NB4 (cell line): Measurements from ENCODE around the gene GPR141.

Source experiments
- DNase-seq: peaks from one replicate; pipeline ENCODE4 v3.0.0; 2010; ENCODE audit warnings: low read depth
- H3K4me3 ChIP-seq: one replicate; pipeline ENCODE4 v1.5.1; 2011; ENCODE audit warnings: mild to moderate bottlenecking, low read depth, low read length, moderate library complexity
- MYC ChIP-seq: IDR thresholded peaks from 2 replicates; pipeline ENCODE4 v1.6.1; 2011; ENCODE audit warnings: low read depth, low read length
- POLR2A ChIP-seq: IDR thresholded peaks from 2 replicates; pipeline ENCODE4 v1.6.1; 2011; ENCODE audit warnings: mild to moderate bottlenecking; ENCODE audit not compliant: insufficient read length; ENCODE audit errors: extremely low read depth
- TF ChIP-seq, protein P1 (sequence below): IDR thresholded peaks from one replicate; pipeline ENCODE4 v1.5.1; 2012; ENCODE audit warnings: low read depth, low read length
- TF ChIP-seq, protein P2 (sequence below): IDR thresholded peaks from 2 replicates; pipeline ENCODE4 v1.6.1; 2011; ENCODE audit warnings: low read depth, low read length

Gene GPR141

DNA sequence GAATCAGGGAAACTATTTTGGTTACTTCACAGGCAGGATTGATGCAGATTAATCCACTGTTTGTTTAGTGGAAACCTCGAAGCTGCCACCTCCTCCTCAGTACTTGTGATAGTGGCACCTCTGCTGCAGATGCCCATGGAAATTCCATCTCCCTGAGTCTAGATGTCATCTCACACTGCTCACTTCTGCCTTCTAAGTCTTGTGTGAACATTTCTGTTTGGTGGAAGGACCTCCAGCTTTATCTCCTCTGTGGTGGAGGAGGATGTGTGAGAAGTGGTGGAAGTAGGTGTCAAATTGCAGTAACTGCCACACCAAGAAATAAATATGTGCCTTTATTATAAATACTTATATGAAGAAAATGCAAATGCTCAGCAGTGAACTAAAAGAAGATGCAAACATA lies 25.8 kb upstream of the GPR141 start:
- no peak overlapping the region for H3K4me3 ChIP-seq
- TF ChIP-seq, protein P1, sequence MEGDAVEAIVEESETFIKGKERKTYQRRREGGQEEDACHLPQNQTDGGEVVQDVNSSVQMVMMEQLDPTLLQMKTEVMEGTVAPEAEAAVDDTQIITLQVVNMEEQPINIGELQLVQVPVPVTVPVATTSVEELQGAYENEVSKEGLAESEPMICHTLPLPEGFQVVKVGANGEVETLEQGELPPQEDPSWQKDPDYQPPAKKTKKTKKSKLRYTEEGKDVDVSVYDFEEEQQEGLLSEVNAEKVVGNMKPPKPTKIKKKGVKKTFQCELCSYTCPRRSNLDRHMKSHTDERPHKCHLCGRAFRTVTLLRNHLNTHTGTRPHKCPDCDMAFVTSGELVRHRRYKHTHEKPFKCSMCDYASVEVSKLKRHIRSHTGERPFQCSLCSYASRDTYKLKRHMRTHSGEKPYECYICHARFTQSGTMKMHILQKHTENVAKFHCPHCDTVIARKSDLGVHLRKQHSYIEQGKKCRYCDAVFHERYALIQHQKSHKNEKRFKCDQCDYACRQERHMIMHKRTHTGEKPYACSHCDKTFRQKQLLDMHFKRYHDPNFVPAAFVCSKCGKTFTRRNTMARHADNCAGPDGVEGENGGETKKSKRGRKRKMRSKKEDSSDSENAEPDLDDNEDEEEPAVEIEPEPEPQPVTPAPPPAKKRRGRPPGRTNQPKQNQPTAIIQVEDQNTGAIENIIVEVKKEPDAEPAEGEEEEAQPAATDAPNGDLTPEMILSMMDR, result no peak
- no peak for TF ChIP-seq MYC
- TF ChIP-seq, protein P2, sequence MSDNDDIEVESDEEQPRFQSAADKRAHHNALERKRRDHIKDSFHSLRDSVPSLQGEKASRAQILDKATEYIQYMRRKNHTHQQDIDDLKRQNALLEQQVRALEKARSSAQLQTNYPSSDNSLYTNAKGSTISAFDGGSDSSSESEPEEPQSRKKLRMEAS, result no peak
- no peak for TF ChIP-seq POLR2A
- no peak for DNase-seq

DNA sequence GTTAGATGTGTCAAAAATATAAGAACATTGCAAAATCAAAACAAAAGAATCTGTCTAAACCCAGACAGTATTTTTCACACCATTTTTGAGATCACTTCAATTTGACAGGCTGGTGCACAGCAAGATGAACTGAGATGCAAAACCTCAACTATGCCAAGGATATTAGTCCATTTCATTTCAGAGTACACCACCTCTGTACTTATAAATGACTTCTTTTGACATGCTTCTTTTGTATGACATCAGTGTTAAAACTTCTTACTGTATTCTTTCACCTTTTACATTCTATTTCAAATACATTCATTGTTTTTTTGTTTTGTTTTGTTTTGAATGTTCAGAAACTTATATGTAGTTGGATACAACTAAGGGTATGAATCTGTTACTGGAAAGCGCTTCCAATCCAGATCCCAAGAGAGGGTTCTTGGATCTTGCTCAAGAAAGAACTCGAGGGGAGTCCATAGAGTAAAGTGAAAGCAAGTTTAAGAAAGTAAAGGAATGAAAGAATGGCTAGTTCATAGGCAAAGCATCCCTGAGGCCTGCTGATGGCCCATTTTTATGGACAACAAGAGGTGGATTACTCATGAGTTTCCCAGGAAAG lies 23.5 kb upstream of the GPR141 start:
- no peak for DNase-seq
- TF ChIP-seq, protein P1, result no peak
- TF ChIP-seq POLR2A, result no peak
- TF ChIP-seq MYC, result no peak
- H3K4me3 ChIP-seq, result no peak overlapping the region

DNA sequence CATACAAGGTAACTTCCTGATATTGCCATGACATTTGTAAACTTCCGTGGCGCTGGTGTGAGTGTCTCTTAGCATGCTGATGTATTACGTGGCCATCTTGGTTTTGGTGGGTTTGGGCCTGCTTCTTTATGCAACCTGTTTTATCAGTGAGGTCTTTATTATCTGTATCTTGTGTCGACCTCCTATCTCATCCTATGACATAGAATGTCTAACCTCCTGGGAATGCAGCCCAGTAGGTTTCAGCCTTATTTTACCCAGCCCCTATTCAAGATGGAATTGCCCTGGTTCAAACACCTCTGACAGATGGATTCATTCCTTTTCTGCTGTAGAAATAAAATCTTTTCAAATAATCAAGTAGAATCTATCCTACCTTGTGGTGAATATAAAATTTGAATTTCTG lies 23.0 kb upstream of the GPR141 start:
- TF ChIP-seq POLR2A, result no peak
- TF ChIP-seq, protein P2, result no peak
- no peak for TF ChIP-seq MYC
- TF ChIP-seq, protein P1, result no peak
- no peak overlapping the region for H3K4me3 ChIP-seq
- no peak for DNase-seq

DNA sequence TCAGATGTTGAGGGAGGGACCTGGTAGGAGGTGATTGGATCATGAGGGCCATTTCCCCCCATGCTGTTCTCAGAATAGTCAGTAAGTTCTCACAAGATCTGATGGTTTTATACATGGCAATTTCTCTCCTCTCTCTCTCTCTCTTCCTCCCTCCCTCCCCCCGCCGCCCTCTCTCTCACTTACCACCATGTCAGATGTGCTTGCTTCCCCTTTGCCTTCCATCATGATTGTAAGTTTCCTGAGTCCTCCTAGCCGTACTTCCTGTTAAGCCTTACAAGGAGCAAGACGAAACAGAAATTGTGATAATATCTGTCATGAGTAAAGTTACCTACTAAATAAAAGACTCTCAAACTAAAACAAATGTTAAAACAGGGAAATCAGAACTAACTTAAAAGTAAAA lies 19.9 kb upstream of the GPR141 start:
- peak; percentile 64 for DNase-seq
- TF ChIP-seq, protein P2, result no peak
- TF ChIP-seq POLR2A (no peak), MYC (no peak)
- TF ChIP-seq, protein P1, result no peak
- no peak overlapping the region for H3K4me3 ChIP-seq

DNA sequence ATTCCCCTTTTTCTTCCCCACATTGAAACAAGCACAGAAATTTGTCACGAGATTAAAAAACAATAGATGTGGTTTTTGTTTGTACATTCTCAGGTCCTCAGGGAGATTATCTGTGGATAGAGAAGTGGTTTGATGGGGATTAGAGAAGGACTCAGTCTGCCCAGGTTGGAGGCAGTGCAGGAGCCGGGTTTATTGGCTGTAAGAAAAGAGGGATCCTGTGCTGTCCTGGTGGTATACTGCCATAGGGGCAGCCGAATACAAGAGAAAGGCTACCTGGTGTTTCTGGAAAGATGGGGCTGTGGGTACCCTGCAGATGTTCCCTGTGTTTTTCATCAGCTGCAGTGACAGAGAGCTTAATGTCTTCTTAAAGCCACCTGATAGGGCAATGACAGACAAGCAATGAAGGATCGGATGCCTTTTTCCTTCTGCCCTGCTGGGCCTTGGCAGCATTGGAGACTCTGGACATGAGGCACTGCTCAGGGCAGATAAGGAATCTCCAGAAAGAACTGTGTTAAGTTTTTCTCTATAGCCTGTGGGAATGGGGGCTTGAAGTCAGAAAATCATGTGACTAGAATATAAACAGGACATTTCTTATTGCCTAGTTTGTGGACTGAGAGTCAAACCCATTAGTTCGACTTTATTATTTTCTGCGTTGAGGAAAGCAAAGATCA lies 18.1 kb upstream of the GPR141 start:
- no peak overlapping the region for H3K4me3 ChIP-seq
- DNase-seq, result peak; percentile 59
- TF ChIP-seq, protein P1, result no peak
- no peak for TF ChIP-seq MYC
- TF ChIP-seq, protein P2, result no peak
- TF ChIP-seq POLR2A, result no peak
